PC-3 (cell line): ENCODE data around the gene NAP1L1. TPM values are rescaled to one million over a fixed set of nuclear protein-coding genes. Genes with fewer than 3 reads are reported as not detected.

ENCODE experiments used
- ATAC-seq: fragments of 200-7000 bp; cut with Tn5 transposase; 2 replicates; pipeline ENCODE4 v1.9.1; 2020; ENCODE audit warnings: mild to moderate bottlenecking, moderate library complexity
- BruUV-seq: library from RNA; stranded (reverse); fragments of 400-500 nt; replicated peaks from 2 replicates; lab custom pipeline; 2021; lab: Mats Ljungman, UMichigan
- CTCF ChIA-PET: fragments of 300-600 bp; sonication (Branson Sonifier 250); formaldehyde crosslinking; loops from one replicate; lab custom pipeline; 2022; ENCODE audit warnings: antibody characterized with exemption; lab: Charles Lee
- POLR2A ChIA-PET: fragments of 300-600 bp; sonication (Branson Sonifier 250); formaldehyde crosslinking; loops from one replicate; lab custom pipeline; 2022; ENCODE audit warnings: antibody characterized with exemption; ENCODE audit not compliant: unreplicated experiment; lab: Charles Lee
- DNase-seq: peaks from one replicate; pipeline ENCODE4 v3.0.0-alpha.2; 2015
- H2AFZ ChIP-seq: fragments of 300-600 bp; sonication (generic); 2 replicates; pipeline ENCODE4 v1.6.0; 2016; ENCODE audit warnings: antibody characterized with exemption, low read length
- H3F3A ChIP-seq: fragments of 300-600 bp; sonication (generic); one replicate; pipeline ENCODE4 v1.6.0; 2017; ENCODE audit warnings: antibody characterized with exemption, low read length, control low read depth, mild to moderate bottlenecking; ENCODE audit not compliant: unreplicated experiment
- H3K27ac ChIP-seq: fragments of 300-600 bp; sonication (generic); 2 replicates; pipeline ENCODE4 v1.5.1; 2016; ENCODE audit warnings: mild to moderate bottlenecking, low read length
- H3K27me3 ChIP-seq: fragments of 300-600 bp; sonication (generic); 2 replicates; pipeline ENCODE4 v1.6.1; 2016; ENCODE audit warnings: low read length, mixed read lengths
- H3K36me3 ChIP-seq: fragments of 300-600 bp; sonication (generic); 2 replicates; pipeline ENCODE4 v1.6.1; 2016; ENCODE audit warnings: low read depth, mixed run types, low read length, mixed read lengths
- H3K4me1 ChIP-seq: fragments of 300-600 bp; sonication (generic); 2 replicates; pipeline ENCODE4 v1.5.1; 2016; ENCODE audit warnings: low read length; ENCODE audit not compliant: insufficient read depth
- H3K4me2 ChIP-seq: fragments of 300-600 bp; sonication (generic); 2 replicates; pipeline ENCODE4 v1.6.0; 2016; ENCODE audit warnings: low read length
- H3K4me3 ChIP-seq: fragments of 300-600 bp; sonication (generic); 2 replicates; pipeline ENCODE4 v1.5.1; 2016; ENCODE audit warnings: mild to moderate bottlenecking, low read length, mixed read lengths
- H3K79me2 ChIP-seq: fragments of 300-600 bp; sonication (generic); 2 replicates; pipeline ENCODE4 v1.6.1; 2017; ENCODE audit warnings: low read length, mixed read lengths
- H3K9ac ChIP-seq: fragments of 300-600 bp; sonication (generic); 2 replicates; pipeline ENCODE4 v1.6.0; 2016; ENCODE audit warnings: mild to moderate bottlenecking, low read length
- H3K9me2 ChIP-seq: fragments of 300-600 bp; sonication (generic); replicated peaks from 2 replicates; pipeline ENCODE4 v1.6.1; 2016; ENCODE audit warnings: mixed run types, low read length, mixed read lengths
- H3K9me3 ChIP-seq: fragments of 300-600 bp; sonication (generic); 2 replicates; pipeline ENCODE4 v1.6.1; 2016; ENCODE audit warnings: low read length, mixed read lengths
- H4K20me1 ChIP-seq: fragments of 300-600 bp; sonication (generic); 2 replicates; pipeline ENCODE4 v1.6.1; 2016; ENCODE audit warnings: low read length, mixed read lengths
- EZH2 ChIP-seq: fragments of 300-600 bp; sonication (generic); IDR thresholded peaks from one replicate; pipeline ENCODE4 v1.6.1; 2017; ENCODE audit warnings: antibody characterized with exemption, mild to moderate bottlenecking, low read length; ENCODE audit not compliant: unreplicated experiment
- EZH2phosphoT487 ChIP-seq: fragments of 300-600 bp; sonication (generic); IDR thresholded peaks from 2 replicates; pipeline ENCODE4 v1.6.1; 2018; ENCODE audit warnings: mild to moderate bottlenecking, antibody characterized with exemption, low read length, borderline replicate concordance
- intact Hi-C: fragments of 100-400 bp; cut with micrococcal nuclease; formaldehyde crosslinking; loops from 2 replicates; pipeline ENCODE4 v1.9.0; 2023
- total RNA-seq: library from RNA; depleted of rRNA; stranded (reverse); fragments of >200 nt; gene quantifications from 2 replicates; pipeline ENCODE4 v1.2.3, GENCODE V29; 2014
- TF ChIP-seq, protein P1 (sequence below): fragments of 300-600 bp; sonication (generic); conservative IDR thresholded peaks from 2 replicates; pipeline ENCODE4 v1.5.1; 2017; ENCODE audit warnings: antibody characterized with exemption, low read depth, mild to moderate bottlenecking, low read length

NAP1L1 gene
- total RNA-seq, 1 experiment from 2014 or later: 200 TPM

GRCh38 chr12:76101739-76102385 is 17.4 kb upstream of the NAP1L1 start:
- no TSS peak for BruUV-seq
- intact Hi-C loops: no loop called here
- Histone ChIP-seq H3F3A (no peaks in the 10 kb centered on the region), H4K20me1 (no peaks in the 10 kb centered on the region), H3K4me2 (no peak overlapping the region), H3K4me1 (peaks cover 19% of the 10 kb centered on the region), H3K36me3 (no peaks in the 10 kb centered on the region), H3K79me2 (no peaks in the 10 kb centered on the region), H3K27ac (no peak overlapping the region), H2AFZ (no peak overlapping the region), H3K9me3 (no peaks in the 10 kb centered on the region), H3K9me2 (no peaks in the 10 kb centered on the region), H3K4me3 (no peak overlapping the region), H3K9ac (no peak overlapping the region), H3K27me3 (no peaks in the 10 kb centered on the region)
- CTCF ChIA-PET: no interaction called here
- ATAC-seq (no peak), DNase-seq (no peak)
- POLR2A ChIA-PET: no interaction called here
- TF ChIP-seq EZH2: no peak
- TF ChIP-seq, protein P1, sequence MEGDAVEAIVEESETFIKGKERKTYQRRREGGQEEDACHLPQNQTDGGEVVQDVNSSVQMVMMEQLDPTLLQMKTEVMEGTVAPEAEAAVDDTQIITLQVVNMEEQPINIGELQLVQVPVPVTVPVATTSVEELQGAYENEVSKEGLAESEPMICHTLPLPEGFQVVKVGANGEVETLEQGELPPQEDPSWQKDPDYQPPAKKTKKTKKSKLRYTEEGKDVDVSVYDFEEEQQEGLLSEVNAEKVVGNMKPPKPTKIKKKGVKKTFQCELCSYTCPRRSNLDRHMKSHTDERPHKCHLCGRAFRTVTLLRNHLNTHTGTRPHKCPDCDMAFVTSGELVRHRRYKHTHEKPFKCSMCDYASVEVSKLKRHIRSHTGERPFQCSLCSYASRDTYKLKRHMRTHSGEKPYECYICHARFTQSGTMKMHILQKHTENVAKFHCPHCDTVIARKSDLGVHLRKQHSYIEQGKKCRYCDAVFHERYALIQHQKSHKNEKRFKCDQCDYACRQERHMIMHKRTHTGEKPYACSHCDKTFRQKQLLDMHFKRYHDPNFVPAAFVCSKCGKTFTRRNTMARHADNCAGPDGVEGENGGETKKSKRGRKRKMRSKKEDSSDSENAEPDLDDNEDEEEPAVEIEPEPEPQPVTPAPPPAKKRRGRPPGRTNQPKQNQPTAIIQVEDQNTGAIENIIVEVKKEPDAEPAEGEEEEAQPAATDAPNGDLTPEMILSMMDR: no peak
- TF ChIP-seq EZH2phosphoT487: no peak

DNA sequence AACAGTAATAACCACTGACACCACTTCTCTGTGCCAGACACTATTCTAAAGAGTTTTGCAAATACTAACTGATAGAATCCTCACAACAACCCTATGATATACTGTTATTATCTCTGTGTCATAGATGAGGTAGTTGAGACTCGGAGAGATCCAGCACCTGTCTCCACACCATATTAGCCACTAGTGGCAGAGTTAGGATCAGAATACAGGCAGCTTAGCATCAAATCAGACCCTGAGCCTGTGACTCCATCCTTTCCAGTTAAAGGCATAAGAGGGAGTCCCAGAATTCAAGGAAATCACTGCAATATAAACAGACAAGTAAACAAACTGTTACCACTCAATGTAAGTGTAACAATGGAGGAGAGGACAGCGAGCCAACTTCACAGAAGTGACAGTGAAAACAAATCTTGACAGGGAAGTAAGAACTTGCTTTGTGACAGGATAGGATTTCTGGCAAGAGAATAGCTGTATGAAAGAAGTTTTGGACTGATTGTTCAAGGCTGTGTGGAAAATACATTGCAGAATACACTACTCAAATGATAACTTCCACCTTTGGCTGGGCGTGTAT is 11.7 kb upstream of the NAP1L1 start:
- Histone ChIP-seq H3K27ac (no peak overlapping the region), H3K27me3 (no peaks in the 10 kb centered on the region), H3K9me2 (no peaks in the 10 kb centered on the region), H3K79me2 (no peaks in the 10 kb centered on the region), H4K20me1 (no peaks in the 10 kb centered on the region), H3K9me3 (no peaks in the 10 kb centered on the region), H3K4me2 (no peak overlapping the region), H3K36me3 (no peaks in the 10 kb centered on the region), H2AFZ (no peak overlapping the region), H3K4me1 (no peaks in the 10 kb centered on the region), H3K4me3 (no peak overlapping the region), H3F3A (no peaks in the 10 kb centered on the region), H3K9ac (no peak overlapping the region)
- no peak for ATAC-seq
- DNase-seq: no peak
- CTCF ChIA-PET: no interaction called here
- POLR2A ChIA-PET: interaction anchor here (0.5 kb wide), 1 partner anchor 12 kb away, joined by 4 read pairs; the partner anchor contains the start of gene NAP1L1
- TF ChIP-seq EZH2 (no peak), EZH2phosphoT487 (no peak)
- TF ChIP-seq, protein P1: no peak
- no TSS peak for BruUV-seq
- intact Hi-C loops: no loop called here

- Histone ChIP-seq H3K4me1 (no peaks in the 10 kb centered on the region), H2AFZ (no peak overlapping the region), H3K27ac (no peak overlapping the region), H3K9ac (no peak overlapping the region), H3K4me3 (no peak overlapping the region), H3K36me3 (no peaks in the 10 kb centered on the region), H4K20me1 (no peaks in the 10 kb centered on the region), H3K9me3 (no peaks in the 10 kb centered on the region), H3K27me3 (no peaks in the 10 kb centered on the region), H3K79me2 (no peaks in the 10 kb centered on the region), H3F3A (no peaks in the 10 kb centered on the region), H3K4me2 (no peak overlapping the region), H3K9me2 (no peaks in the 10 kb centered on the region)
- BruUV-seq: no TSS peak
- no peak for DNase-seq
- ChIA-PET CTCF (interaction anchor here (0.7 kb wide), 1 partner anchor 68 kb away, joined by 4 read pairs; no protein-coding TSS in a partner anchor), POLR2A (no interaction called here)
- intact Hi-C loops: no loop called here
- TF ChIP-seq, protein P1: no peak
- TF ChIP-seq EZH2 (no peak), EZH2phosphoT487 (no peak)
- no peak for ATAC-seq
Observed at GRCh38 chr12:76094754-76095153, 10.3 kb upstream of the NAP1L1 start.
